GM21381 (cell line): ENCODE data around the gene CANT1.
"Not testable (repeated sequence)": the region's sequence is repeated elsewhere in the genome, so short reads cannot be mapped to it uniquely, and the experiment has no call there.

Source experiments
- ATAC-seq: cut with Tn5 transposase; IDR thresholded peaks from one replicate; pipeline ENCODE4 v1.9.1; 2021; ENCODE audit warnings: mild to moderate bottlenecking, moderate library complexity; ENCODE audit not compliant: unreplicated experiment

Gene CANT1

DNA sequence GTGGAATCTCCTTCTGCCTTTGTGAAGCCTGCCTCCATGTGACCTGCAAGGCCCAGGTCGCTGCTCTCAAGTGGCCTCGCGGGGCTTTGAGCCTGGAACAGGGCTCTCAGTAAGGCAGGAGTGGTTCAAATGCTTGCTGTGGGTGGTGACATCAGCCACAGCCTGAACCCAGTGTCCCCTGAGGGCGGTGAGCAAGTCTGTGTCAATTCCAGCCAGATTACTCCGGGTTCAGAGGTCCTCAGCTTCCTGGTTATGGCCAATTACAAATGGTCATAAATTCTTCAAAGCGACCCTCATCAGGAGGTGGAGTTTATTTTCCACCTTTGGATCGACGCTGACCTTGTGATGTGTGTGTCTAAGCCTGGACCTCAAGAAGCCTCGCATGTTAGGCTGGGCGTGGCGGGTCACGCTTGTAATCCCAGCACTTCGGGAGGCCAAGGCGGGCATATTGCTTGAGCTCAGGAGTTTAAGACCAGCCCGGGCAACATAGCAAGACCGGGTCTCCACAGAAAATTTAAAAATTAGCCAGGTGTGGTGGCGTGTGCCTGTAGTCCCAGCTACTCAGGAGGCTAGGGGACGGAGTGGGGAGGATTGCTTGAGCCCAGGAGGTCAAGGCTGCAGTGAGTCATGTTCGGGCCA lies 47.1 kb downstream of the CANT1 start:
- ATAC-seq = no peak

DNA sequence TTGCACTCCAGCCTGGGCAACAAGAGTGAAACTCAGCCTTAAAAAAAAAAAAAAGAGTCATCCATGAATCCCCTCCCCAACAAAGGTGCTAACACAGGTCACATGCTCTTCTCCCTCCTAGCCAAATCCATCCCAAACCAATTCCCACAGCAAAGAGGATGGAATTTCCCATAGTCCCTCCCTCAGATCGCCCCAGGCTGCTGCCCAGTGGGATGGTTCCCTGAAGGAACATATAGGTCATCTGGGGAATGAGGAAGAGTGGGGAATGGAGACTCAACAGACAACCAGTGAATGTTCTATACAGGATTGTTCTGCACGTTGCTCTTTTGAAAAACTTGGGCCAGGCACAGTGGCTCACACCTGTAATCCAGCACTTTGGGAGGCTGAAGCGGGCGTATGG lies 48.0 kb downstream of the CANT1 start:
- no peak for ATAC-seq

DNA sequence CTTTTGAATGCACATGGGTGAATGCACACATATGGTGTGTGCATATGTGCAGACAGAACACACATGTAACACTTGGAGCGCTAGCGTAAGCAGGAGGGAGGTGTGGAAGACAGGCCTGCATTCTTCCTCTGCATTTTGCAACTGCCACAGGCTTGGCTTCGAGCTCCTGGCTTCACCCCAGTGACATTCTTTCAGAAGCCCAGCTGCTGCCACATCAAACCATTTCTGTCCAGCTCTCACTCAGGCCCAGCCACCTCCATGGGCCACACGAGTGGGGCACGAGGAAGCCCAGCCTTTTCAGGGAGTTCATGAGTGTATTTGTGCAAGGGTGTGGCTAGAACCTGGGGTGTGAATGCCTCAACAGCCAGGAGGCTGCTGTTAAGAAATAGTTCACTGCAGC lies 48.6 kb downstream of the CANT1 start:
- ATAC-seq = no peak

DNA sequence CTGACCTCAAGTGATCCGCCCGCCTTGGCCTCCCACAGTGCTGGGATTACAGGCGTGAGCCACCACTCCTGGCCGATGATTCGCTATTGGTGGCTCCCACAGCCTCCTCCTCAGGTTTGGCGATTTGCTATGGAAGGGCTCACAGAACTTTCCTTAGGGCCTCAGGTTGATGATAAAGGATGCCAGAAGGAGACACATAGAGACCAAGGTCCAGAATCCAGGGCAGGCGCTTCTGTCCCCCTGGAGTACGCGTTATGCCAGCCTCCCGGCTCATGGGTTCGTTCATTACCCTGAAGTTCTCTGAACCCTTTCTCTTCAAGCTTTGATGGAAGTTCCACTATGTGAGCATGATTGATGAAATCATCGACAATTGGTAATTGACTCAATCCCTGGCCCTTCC lies 49.8 kb downstream of the CANT1 start:
- ATAC-seq = no peak

DNA sequence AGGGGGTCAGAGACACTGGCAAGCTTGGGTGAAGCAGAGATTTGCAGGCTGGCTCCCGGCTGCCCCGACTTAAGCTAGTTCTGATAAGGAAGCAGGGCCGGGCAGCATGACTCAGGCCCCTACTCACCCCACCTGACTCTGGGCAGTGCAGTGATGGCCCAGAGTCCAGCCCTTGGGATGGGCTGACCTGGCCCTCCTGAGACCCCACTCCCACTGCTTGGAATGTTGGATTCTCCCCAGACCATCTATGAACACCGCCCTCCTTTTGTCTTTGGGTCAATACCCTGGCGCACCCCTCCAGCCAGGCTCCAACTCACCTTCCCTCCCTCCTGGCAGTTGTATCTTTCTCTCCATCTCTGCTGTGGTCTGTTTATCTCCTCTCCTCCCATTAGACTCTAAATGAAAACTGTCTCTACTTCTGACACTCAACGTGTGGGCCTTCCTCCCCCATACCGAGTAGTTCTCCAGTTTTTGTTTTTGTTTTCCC lies 50.9 kb downstream of the CANT1 start:
- ATAC-seq = no peak

DNA sequence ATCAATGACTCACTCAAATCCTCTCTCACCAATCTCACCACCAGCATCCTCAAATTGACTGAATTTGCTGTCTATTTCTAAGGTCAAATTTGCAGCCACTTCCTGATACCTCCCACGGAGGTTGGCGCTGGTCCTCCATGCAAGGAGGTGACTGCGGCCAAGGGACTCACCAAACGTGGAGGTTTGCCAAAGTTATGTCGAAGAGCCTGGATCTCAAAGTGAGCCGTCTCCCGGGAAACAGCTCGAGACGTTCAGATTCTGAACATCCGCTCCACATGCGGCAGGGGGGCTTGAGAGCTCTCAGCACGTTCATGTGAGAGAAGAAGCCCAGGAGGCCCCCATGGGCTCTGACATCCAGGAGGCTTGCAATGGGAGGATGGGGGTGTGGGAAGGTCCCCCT lies 52.4 kb downstream of the CANT1 start:
- no peak for ATAC-seq

DNA sequence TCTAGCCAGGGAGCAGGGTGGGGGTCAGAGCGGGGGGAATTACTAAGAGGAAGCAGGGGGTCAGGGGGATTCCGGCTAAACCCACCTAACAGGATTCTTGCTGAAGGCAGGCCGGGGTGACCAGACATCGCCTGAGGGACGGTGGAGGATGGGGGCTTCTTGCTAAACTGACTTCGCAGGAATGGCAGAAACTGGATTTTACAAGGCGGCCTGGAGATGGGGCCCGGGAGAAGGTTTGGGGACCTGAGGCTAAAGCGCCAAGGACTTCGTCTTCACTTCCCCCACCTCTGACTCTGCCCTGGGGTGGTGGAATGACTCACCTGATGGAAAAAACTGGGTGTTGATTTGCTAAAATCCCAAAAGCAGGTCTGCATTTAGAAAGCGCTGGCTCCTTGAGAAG lies 53.3 kb downstream of the CANT1 start:
- ATAC-seq = no peak

DNA sequence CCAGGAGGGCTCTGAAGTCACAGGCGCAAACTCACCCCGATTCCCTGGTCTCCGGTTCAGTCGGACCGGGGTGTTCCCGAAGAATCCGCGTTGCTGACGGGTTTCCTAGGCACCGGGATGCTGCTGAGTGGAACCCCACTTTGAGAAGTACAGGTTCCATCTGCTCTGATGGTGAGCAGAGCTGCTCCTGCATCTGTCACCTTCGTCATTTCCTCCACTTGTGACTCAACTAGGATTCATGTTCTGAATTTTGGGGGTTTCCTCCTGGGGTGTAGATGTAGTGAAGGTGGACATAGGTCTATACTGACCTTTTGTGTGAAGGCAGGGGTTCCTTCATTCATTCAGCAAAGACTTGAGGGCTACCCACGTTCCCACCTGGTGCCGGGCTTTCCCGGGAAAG lies 54.9 kb downstream of the CANT1 start:
- ATAC-seq = no peak

DNA sequence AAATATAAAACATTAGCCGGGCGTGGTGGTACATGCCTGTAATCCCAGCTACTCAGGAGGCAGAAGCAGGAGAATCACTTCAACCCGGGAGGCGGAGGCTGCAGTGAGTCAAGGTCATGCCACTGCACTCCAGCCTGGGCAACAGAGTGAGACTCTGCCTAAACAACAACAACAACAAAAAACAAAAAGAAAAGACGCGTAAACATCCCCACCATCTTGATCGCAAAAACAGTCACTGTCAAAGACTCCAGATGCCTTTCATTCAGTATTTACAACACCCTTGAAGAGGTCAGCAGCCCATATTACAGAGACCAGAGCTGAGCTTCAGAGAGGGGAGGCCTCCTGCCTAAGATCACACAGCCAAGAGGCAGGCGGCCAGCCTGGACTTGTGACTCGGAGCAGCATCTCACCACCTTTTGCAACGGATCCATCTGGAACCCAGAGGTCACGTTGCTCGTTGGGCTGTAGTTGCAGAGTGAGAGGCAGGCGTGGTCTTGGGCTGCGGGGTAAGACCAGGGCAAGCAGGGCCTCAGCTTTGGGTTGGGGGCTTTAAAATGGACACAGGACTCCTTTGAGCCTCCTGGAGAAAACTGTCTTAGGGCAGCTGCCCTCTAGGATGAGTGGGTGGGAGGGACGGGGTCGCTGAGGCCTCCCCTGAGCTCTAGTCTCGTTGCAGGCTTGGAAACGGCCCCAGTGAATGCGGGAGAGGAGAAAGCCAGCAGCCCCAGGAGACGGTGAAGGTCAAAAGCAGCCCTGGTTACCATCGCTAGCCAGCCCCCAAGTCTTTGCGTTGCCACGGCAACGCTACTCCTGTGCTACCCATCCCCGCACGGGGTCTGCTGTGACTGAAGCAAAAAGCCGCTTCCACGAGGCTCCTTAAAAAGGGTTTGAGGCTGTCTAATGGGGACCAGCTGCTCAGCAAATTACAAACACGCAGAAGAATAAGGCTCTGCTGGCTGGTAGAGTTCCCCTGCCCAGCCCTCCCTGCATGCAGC lies 55.9 kb downstream of the CANT1 start:
- ATAC-seq = no peak

DNA sequence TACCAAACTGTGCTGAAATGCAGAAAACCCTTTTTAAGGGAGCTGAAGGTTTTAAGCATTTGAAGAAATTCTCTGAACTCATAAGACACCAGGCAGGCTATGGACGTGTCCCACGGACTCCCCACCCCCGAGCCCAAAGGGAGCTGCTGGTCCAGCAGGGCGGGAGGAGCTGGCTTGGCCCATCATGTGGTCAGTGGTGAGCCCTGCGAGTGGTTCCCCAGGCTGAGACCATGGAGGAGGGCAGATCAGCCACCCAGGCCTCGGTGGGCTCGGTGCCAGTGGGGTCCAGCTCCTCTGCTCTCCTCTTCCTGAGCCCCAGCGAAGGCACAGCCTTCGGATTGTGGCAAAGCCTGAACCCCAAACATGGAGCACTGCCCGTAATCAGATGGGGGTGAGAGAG lies 56.9 kb downstream of the CANT1 start:
- no peak for ATAC-seq

DNA sequence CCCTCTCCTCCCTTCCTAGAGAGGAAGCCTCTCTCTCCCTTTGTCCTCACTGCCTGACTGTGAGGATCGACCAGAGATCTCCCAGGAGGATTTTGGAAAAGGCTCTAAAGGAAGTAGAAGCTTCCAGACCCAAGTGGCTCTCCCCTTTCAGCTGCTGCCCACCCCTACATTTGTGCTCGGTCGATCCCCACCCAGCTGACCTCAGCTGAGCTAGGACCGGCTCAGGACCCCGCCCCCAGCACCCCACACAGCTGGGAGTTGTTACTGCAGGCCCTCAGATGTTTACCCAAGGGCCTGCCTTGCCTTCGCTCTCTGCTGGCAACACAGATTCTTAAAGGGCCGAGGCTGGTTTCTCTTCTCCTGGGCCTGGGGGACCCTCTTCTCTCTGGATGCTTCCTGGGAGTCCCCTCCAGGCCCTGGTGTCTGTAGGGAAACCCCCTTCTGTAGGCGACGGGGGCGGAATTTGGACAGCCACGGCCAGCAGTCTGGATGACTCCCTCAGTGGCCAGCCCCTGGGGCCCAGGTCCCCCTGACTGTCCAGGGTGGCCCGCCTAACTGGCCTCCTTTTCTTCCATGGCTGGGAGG lies 57.5 kb downstream of the CANT1 start:
- ATAC-seq = no peak

DNA sequence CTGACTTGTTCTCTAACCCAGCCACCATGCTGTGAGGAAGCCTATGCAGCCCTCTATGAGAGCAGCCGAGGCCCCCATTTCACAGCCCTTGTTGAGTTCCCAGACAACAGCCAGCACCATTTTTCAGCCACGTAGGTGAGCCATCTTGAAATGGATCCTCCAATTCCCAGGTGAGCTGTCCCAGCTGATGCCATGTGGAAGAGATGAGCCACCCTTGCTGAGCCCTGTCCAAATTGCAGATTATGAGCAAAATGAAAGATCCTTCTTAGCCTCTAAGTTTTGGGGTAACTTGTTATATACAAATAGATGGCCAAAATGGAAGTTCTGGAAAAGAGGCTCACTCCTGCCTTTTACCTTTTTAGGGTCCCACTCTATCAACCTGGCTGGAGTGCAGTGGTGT lies 58.7 kb downstream of the CANT1 start:
- ATAC-seq = no peak

DNA sequence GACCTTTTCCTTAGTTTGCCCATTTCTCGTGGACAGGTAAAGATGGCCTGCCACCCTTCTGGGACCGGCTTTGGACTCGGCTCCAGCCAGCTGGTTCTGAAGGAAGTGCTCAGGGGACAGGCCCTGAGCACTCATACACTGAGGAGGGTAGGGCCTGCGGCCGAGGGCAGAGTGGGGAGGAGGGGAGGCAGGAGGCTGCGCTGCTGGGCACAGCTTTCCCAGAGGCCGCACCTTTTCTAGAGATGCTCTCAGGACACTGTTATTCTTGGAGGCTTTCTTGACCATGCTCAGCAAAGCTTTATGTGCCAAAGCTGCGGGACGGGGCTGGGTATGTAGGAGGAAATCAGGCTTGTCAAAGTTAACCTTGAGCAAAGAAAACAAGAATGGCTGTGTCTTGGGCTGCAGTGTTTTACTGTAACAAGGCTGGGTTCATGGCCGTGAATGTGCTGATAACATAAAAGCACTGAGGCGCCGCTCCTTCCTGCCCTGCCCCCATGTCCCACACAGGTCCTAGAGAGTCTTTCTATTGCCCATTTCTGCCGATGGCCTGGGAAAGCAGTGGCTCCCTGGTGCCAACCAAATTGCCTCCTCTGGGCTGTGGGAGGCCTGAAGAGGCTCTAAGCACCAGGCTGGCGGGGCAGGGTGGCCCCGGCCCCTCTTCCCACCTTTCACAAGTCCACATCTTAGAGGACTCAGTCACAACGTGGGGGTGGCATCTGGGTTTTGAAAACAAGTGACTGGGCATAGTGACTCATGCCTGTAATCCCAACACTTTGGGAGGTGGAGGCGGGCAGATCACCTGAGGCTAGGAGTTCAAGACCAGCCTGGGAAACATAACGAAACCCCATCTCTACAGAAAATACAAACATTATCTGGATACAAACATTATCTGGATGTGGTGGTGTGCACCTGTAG lies 62.1 kb downstream of the CANT1 start:
- ATAC-seq = no peak

DNA sequence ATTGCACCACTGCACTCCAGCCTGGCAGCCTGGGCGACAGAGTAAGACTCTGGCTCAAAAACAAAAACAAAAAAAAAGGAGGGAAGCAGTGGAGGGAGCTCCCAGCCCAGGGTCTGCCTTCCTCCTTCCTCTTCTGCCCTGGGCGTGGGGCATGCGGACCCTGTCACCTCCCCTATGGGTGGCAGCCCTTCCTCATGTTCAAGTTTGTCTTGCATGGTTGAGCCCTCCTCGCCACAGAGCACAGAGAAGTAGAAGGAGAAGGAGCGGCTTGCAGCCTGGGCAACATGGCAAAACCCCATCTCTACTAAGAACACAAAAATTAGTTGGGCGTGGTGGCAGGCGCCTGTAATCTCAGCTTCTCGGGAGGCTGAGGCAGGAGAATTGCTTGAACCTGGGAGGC lies 62.9 kb downstream of the CANT1 start:
- no peak for ATAC-seq

DNA sequence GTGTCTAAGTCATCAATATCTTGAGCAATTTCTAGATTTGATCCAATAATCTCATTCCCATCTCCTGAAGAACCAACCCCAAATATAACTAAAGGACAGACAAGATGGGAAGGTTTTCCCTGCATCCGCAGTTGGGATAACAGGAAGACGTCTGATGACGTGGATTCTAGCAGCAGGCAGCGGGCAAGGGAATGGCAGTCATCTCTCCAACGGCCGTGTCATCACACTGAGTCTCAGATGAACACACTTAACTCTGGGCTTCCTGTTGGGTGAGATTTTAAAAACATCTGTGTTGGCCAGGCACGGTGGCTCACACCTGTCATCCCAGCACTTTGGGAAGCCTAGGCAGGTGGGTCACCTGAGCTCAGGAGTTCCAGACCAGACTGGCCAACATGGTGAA lies 63.4 kb downstream of the CANT1 start:
- ATAC-seq = no peak

DNA sequence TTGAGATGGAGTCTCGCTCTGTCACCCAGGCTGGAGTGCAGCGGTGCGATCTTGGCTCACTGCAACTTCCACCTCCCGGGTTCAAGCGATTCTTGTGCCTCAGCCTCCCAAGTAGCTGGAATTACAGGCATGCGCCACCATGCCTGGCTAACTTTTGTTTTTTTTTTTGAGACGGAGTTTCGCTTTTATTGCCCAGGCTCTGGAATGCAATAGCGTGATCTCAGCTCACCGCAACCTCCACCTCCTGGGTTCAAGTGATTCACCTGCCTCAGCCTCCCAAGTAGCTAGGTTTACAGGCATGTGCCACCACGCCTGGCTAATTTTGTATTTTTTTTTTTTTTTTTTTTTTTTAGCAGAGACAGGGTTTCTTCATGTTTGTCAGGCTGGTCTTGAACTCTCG lies 64.1 kb downstream of the CANT1 start:
- not testable (repeated sequence) for ATAC-seq

DNA sequence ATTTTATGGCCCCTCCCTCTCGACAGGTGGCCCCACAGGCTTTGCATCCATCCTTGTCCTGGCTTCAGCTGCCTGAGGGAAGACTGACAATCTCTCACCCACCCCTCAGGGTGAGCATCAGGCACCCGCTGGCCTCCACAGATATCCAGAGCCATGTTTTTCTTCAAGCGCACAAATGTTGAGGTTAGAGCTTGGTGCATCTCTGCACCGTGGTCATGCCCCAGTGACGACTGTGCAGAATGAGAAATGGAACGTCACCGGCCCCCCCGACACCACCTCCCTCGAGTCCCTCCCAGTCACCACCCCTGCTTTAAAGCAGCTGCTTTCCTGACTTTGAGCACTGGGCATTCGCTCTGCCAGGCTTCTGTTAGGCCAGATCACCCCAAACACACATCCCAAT lies 64.6 kb downstream of the CANT1 start:
- ATAC-seq = no peak

DNA sequence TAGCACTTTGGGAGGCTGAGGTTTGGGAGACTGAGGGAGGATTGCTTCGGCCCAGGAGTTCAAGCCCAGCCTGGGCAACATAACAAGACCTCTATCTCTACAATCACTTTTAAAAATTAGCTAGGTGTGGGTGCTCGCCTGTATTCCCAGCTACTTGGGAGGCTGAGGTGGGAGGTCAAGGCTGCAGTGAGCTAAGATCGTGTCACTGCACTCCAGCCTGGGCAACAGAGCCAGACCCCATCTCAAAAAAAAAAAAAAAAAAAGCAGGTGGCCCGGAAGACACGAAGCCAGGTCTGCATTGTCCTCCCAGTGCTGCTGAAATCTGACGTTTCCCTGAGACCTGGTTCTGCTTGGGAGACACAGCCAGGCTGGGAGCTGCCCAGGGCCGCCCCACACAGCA lies 65.5 kb downstream of the CANT1 start:
- no peak for ATAC-seq
